ENCODE measurements around the gene SMIM27.

Gene SMIM27

GRCh38 chr9:32566770-32567169, 14.6 kb downstream of the SMIM27 start:
- H3K79me2 ChIP-seq (ENCODE audit: low read length): peaks cover 68% of the 10 kb centered on the region
- no peak overlapping the region for H3K27ac ChIP-seq (ENCODE audit: low read length)
- TF ChIP-seq, protein P1, sequence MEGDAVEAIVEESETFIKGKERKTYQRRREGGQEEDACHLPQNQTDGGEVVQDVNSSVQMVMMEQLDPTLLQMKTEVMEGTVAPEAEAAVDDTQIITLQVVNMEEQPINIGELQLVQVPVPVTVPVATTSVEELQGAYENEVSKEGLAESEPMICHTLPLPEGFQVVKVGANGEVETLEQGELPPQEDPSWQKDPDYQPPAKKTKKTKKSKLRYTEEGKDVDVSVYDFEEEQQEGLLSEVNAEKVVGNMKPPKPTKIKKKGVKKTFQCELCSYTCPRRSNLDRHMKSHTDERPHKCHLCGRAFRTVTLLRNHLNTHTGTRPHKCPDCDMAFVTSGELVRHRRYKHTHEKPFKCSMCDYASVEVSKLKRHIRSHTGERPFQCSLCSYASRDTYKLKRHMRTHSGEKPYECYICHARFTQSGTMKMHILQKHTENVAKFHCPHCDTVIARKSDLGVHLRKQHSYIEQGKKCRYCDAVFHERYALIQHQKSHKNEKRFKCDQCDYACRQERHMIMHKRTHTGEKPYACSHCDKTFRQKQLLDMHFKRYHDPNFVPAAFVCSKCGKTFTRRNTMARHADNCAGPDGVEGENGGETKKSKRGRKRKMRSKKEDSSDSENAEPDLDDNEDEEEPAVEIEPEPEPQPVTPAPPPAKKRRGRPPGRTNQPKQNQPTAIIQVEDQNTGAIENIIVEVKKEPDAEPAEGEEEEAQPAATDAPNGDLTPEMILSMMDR (IDR thresholded peaks at IDR 0.05; ENCODE audit: low read length): no peak
- TF ChIP-seq EZH2 (optimal IDR thresholded peaks at IDR 0.05; ENCODE audit: low read depth, low read length): no peak
- TF ChIP-seq EZH2phosphoT487 (IDR thresholded peaks at IDR 0.05; ENCODE audit: low read length): no peak
- H3K4me2 ChIP-seq (ENCODE audit: low read depth, low read length): no peak overlapping the region
- no peaks in the 10 kb centered on the region for H3K9me2 ChIP-seq (replicated peaks; ENCODE audit: insufficient read depth, low read length)
- H3K4me1 ChIP-seq (ENCODE audit: low read length): peaks cover 9% of the 10 kb centered on the region; the same call in 1 of the 2 replicates
- H3F3A ChIP-seq (ENCODE audit: insufficient read depth, low read length): no peaks in the 10 kb centered on the region
- H3K4me3 ChIP-seq (ENCODE audit: low read length): no peak overlapping the region
- DNase-seq: no peak
- H3K36me3 ChIP-seq (replicated peaks; ENCODE audit: insufficient read depth, low read length): no peaks in the 10 kb centered on the region; the same call in 1 of the 2 replicates
- H4K20me1 ChIP-seq (ENCODE audit: insufficient read depth, low read length): no peaks in the 10 kb centered on the region; the same call in 1 of the 2 replicates
- H3K9me3 ChIP-seq (replicated peaks; ENCODE audit: insufficient read depth, low read length): no peaks in the 10 kb centered on the region
- no peak overlapping the region for H2AFZ ChIP-seq (ENCODE audit: low read length)
- H3K9ac ChIP-seq (ENCODE audit: low read length): no peak overlapping the region
- H3K27me3 ChIP-seq (replicated peaks; ENCODE audit: insufficient read depth, low read length): no peaks in the 10 kb centered on the region

DNA sequence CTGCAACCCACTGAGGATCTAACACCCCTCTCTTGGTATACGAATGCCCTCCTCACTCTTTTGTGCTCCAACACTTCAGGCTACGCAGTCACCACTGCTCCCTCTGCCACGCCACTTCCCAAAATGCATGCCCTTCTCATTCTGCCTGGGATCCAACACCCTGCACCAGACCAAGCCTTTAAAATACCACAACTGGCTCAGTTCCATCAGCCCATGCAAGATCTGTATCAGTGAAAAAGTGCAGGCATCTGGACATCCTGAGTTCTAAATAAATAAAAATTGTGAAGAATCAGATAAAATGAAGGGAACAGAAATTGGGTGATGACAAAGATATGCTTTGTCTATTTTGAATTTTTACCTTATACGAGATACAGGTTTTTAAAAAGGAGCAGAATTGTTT, 18.1 kb downstream of the SMIM27 start:
- Histone ChIP-seq H3K79me2 (ENCODE audit: low read length) (peaks cover 63% of the 10 kb centered on the region), H3K27me3 (replicated peaks; ENCODE audit: insufficient read depth, low read length) (no peaks in the 10 kb centered on the region), H3K4me1 (ENCODE audit: low read length) (peaks cover 16% of the 10 kb centered on the region; the same call in 1 of the 2 replicates), H3K4me2 (ENCODE audit: low read depth, low read length) (no peak overlapping the region), H3K36me3 (replicated peaks; ENCODE audit: insufficient read depth, low read length) (no peaks in the 10 kb centered on the region), H3K9ac (ENCODE audit: low read length) (no peak overlapping the region), H3K4me3 (ENCODE audit: low read length) (no peak overlapping the region), H2AFZ (ENCODE audit: low read length) (no peak overlapping the region), H4K20me1 (ENCODE audit: insufficient read depth, low read length) (no peaks in the 10 kb centered on the region; the same call in 1 of the 2 replicates), H3K9me2 (replicated peaks; ENCODE audit: insufficient read depth, low read length) (no peaks in the 10 kb centered on the region), H3K9me3 (replicated peaks; ENCODE audit: insufficient read depth, low read length) (no peaks in the 10 kb centered on the region), H3F3A (ENCODE audit: insufficient read depth, low read length) (peaks cover 13% of the 10 kb centered on the region), H3K27ac (ENCODE audit: low read length) (no peak overlapping the region)
- DNase-seq: no peak
- no peak for TF ChIP-seq EZH2 (optimal IDR thresholded peaks at IDR 0.05; ENCODE audit: low read depth, low read length)
- TF ChIP-seq EZH2phosphoT487 (IDR thresholded peaks at IDR 0.05; ENCODE audit: low read length): no peak
- TF ChIP-seq, protein P1 (IDR thresholded peaks at IDR 0.05; ENCODE audit: low read length): no peak

GRCh38 chr9:32571969-32572899, 20.1 kb downstream of the SMIM27 start:
- Histone ChIP-seq H3K36me3 (replicated peaks; ENCODE audit: insufficient read depth, low read length) (no peaks in the 10 kb centered on the region), H3K4me2 (ENCODE audit: low read depth, low read length) (peak overlapping the region; percentile 94), H3K4me3 (ENCODE audit: low read length) (peak overlapping the region; percentile 100), H2AFZ (ENCODE audit: low read length) (peak overlapping the region; percentile 96), H4K20me1 (ENCODE audit: insufficient read depth, low read length) (no peaks in the 10 kb centered on the region; the same call in 1 of the 2 replicates), H3K4me1 (ENCODE audit: low read length) (peaks cover 27% of the 10 kb centered on the region), H3K27me3 (replicated peaks; ENCODE audit: insufficient read depth, low read length) (no peaks in the 10 kb centered on the region), H3K27ac (ENCODE audit: low read length) (peak overlapping the region; percentile 84), H3K79me2 (ENCODE audit: low read length) (peaks cover 49% of the 10 kb centered on the region), H3K9me3 (replicated peaks; ENCODE audit: insufficient read depth, low read length) (no peaks in the 10 kb centered on the region), H3K9ac (ENCODE audit: low read length) (peak overlapping the region; percentile 91), H3K9me2 (replicated peaks; ENCODE audit: insufficient read depth, low read length) (no peaks in the 10 kb centered on the region), H3F3A (ENCODE audit: insufficient read depth, low read length) (peaks cover 21% of the 10 kb centered on the region)
- DNase-seq: peak; percentile 88
- TF ChIP-seq, protein P1 (IDR thresholded peaks at IDR 0.05; ENCODE audit: low read length): peak; percentile 81
- no peak for TF ChIP-seq EZH2 (optimal IDR thresholded peaks at IDR 0.05; ENCODE audit: low read depth, low read length)
